22Rv1 (cell line): ENCODE results near the gene MBP.

ENCODE experiments used
- CTCF ChIP-seq: fragments of 450-650 bp; IDR thresholded peaks from 2 replicates; pipeline ENCODE4 v1.5.1; 2017; ENCODE audit warnings: mild to moderate bottlenecking
- ZFX ChIP-seq: fragments of 450-650 bp; IDR thresholded peaks from 2 replicates; pipeline ENCODE4 v1.6.1; 2017; ENCODE audit warnings: antibody characterized with exemption, borderline replicate concordance

GRCh38 chr18:77015771-77016710 lies 116.5 kb downstream of the MBP start:
- TF ChIP-seq CTCF (no peak), ZFX (no peak)
